Measurements from ENCODE around the gene HDAC4. TPM values are rescaled to one million over a fixed set of nuclear protein-coding genes. Genes with fewer than 3 reads are reported as not detected.

The HDAC4 gene
- total RNA-seq, 2 donors from 2014 or later = 49.8 to 71.7 TPM

DNA sequence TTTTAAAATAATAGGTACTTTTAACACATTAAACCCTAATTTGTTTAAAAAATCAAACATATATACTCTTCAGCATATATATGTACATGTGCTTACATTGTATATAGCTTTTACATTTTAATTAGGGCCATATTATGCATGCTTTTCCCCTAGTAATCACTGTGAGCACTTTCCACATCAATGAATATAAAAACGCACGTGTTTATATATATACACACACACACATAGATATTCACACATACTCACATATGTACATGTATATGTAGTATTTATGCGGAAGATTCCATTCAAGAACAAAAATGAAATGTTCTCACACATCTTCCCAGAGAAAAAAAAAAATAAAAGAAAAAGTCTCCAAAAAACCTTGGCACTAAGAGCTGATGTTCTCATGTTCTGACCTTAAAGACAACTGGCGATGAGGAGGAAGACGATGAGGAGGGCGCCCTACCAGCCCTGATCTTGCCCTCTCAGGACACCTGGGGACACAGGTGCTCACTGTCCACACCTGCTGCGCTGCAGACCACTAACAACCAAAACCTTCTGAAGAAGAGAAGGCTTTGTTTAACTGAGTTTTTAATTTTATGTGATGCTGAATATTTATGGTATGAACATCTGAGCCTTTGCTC lies 184.7 kb downstream of the HDAC4 start:
- Mint-ChIP-seq H3K4me3 (peak overlapping the region; percentile 84 to 95), H3K36me3 (ENCODE audit: insufficient read depth in 2 of 2) (peaks cover 2 to 8% of the 10 kb centered on the region in 2 donors), H3K4me1 (ENCODE audit: low read depth) (peaks cover 71% of the 10 kb centered on the region), H3K27me3 (ENCODE audit: low read depth) (no peaks in the 10 kb centered on the region), H3K27ac (peak overlapping the region; percentile 91), H3K9me3 (no peaks in the 10 kb centered on the region)
- DNase-seq (no peak), ATAC-seq (replicated peaks in 1 of 2) (no peak)

DNA sequence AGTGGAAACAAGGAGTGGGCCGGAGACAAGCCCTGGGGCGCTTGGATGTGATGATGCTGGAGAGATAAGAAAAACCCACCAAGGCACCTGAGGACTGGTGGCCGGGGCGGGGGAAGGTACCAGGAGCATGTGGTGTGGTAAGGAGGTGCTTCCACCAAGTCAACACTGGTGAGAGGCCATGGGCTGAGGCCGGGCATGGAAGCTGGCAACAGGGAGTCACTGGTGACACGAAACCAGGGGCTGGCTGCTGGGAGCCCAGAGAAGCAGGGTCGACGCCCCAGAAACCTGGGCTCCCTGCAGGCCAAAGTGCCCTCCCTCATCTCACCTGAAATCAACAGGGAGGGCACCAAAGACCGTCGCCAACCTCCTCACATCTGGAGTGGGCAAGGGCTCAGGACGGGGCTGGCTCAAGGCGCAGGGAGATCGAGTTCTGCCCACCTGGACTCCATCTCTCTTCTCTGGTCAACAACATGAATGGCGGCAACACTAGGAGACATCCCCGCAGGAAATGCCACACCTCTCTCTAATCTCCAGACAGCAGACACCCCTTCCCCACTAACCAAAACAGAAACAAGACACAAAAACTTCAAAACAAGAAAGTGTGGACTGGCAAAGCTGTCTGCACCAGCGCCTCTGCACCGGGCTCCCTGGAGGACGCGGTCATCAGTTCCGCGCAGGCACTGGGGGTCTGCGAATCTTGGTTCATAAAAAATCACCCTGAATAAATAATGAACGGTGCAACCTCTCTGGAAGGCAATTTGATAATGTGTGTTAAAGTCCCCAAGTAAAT lies 185.5 kb downstream of the HDAC4 start:
- Mint-ChIP-seq H3K27me3 (ENCODE audit: low read depth) (no peaks in the 10 kb centered on the region), H3K27ac (no peak overlapping the region), H3K9me3 (no peaks in the 10 kb centered on the region), H3K36me3 (ENCODE audit: insufficient read depth in 2 of 2) (peaks cover 2 to 8% of the 10 kb centered on the region in 2 donors), H3K4me3 (no peak overlapping the region), H3K4me1 (ENCODE audit: low read depth) (peaks cover 69% of the 10 kb centered on the region)
- DNase-seq (no peak), ATAC-seq (replicated peaks in 1 of 2) (no peak)

DNA sequence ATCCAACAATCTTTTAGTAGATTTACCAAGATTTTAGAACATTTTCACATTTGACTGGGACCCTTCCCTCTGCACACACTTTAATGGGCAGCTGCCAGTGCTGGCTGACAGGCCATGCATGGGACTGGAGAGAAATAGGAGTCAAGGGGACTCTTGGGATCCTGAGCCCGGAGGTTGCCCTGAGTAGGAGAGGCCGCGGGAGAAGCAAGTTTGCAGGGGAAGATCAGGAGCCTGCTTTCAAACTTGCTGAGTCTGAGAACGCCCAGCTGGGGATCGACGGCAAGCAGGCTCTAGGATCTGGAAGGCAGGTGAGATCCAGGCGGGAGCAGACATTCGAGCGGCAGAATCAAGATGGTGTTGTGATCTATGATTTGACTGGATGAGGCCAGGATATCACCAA lies 186.1 kb downstream of the HDAC4 start:
- Mint-ChIP-seq H3K4me3 (peak overlapping the region in 1 of 2 donors; percentile 10), H3K27ac (no peak overlapping the region), H3K4me1 (ENCODE audit: low read depth) (peaks cover 63% of the 10 kb centered on the region), H3K36me3 (ENCODE audit: insufficient read depth in 2 of 2) (peaks cover 2 to 6% of the 10 kb centered on the region in 2 donors), H3K9me3 (no peaks in the 10 kb centered on the region), H3K27me3 (ENCODE audit: low read depth) (no peaks in the 10 kb centered on the region)
- ATAC-seq (replicated peaks in 1 of 2) (no peak), DNase-seq (no peak)

DNA sequence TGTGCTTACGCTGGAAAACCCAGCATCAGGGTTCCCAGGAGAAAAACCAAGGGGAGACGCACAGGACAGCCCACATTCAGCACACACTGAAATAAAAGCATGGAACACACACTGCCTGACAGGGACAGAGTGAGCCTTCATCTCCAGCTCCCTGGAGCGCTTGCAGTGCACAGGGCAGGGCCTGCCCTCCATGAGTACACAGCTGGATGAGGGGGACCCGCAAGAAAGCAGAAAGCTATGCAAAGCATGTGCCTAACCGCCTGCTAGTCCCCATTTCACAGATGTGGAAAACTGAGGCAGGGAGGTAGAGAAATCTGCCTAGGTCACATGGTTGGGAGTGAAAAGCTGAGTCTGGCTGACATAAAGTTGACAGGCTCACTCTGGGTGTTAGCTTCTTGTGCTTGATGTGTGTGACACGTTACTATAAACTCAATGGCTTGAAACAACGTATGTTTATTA lies 187.1 kb downstream of the HDAC4 start:
- no peak for ATAC-seq (replicated peaks in 1 of 2)
- H3K27me3 Mint-ChIP-seq (ENCODE audit: low read depth) = no peaks in the 10 kb centered on the region
- H3K9me3 Mint-ChIP-seq = no peaks in the 10 kb centered on the region
- no peak overlapping the region for H3K4me3 Mint-ChIP-seq
- no peak overlapping the region for H3K27ac Mint-ChIP-seq
- peaks cover 62% of the 10 kb centered on the region for H3K4me1 Mint-ChIP-seq (ENCODE audit: low read depth)
- no peak for DNase-seq
- peaks cover 2 to 6% of the 10 kb centered on the region in 2 donors for H3K36me3 Mint-ChIP-seq (ENCODE audit: insufficient read depth in 2 of 2)

DNA sequence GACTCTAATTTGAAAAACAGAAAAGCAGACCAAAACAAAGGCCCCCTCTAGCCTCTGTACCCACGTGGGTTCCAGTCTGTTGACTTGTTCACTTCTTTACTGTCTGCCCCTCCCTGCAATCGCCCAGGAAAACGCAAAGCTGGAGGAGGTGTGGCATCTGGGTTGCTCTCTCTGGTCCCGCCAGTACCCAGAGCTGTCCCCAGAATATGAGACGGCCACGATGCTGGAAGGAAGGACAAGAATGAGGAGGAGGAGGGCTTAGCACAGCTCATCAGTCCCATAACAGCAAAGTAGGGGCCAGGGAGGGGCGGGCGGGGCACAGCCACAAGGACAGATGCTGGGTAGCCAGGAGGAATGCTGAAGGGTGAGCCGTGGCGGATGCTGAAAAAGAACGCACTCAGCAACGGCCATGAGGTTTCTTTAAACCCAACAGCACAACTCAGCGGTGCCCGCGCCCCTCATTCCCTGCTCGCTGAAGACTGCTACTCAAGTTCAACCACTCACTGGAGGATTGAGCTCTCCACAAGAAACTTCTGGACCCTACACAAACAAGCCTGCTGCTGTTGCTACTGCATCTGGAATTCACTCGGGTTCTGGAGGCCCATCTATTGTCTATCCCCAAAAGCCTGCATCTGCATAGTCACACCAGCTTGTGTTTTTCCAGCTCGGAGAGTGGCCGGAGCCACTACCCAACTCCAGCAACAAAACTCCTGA lies 187.7 kb downstream of the HDAC4 start:
- Mint-ChIP-seq H3K36me3 (ENCODE audit: insufficient read depth in 2 of 2) (peaks cover 2 to 5% of the 10 kb centered on the region in 2 donors), H3K27me3 (ENCODE audit: low read depth) (no peaks in the 10 kb centered on the region), H3K27ac (no peak overlapping the region)

DNA sequence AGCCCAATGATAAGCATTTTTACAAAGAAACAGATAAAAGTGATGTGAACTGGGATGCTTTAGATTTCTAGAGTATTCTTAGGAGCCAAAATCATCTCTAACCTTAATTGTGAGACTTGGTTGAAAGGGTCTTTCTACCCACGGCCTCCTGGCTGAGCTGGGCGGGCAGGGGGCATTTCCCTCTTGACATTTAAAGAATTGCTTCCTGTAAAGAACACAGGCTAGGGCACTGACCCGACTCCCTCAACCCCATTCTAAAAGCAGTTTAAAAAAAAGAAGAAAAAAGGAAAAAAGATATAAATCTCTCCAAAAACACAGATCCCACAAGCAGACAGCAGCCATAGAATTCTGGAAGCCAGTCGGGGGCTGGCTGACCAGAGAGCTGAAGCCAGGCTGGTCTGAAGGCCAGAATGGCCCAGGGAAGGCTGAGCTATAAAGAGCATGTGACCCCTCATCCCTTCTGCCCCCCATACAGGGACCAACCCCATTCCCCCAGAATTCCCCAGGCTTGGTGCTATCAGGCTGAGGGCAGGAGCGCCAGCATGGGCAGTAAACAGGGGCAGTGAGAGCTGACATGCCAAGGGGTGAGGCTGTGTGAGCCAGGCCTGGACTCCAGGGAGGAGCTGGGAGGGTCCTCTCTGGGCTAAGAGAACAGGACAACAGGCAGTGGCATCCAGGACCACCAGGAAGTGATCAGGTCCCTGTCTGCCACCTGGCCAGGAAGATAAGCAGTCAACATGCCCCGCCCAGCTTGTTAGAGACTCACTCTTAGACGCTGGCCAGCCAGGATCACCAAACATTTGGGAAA lies 188.5 kb downstream of the HDAC4 start:
- Mint-ChIP-seq H3K27me3 (ENCODE audit: low read depth) (no peaks in the 10 kb centered on the region), H3K27ac (no peak overlapping the region), H3K4me1 (ENCODE audit: low read depth) (peaks cover 53% of the 10 kb centered on the region), H3K36me3 (ENCODE audit: insufficient read depth in 2 of 2) (peaks cover under 1 to 2% of the 10 kb centered on the region in 2 donors), H3K9me3 (no peaks in the 10 kb centered on the region), H3K4me3 (no peak overlapping the region)
- no peak for ATAC-seq (replicated peaks in 1 of 2)
- DNase-seq = no peak

More for the DNA sequence above, 187.7 kb downstream of the HDAC4 start:
- ATAC-seq (replicated peaks in 1 of 2) (no peak), DNase-seq (no peak)
- no peak overlapping the region for H3K4me3 Mint-ChIP-seq
- H3K4me1 Mint-ChIP-seq (ENCODE audit: low read depth) = peaks cover 61% of the 10 kb centered on the region
- H3K9me3 Mint-ChIP-seq = no peaks in the 10 kb centered on the region

DNA sequence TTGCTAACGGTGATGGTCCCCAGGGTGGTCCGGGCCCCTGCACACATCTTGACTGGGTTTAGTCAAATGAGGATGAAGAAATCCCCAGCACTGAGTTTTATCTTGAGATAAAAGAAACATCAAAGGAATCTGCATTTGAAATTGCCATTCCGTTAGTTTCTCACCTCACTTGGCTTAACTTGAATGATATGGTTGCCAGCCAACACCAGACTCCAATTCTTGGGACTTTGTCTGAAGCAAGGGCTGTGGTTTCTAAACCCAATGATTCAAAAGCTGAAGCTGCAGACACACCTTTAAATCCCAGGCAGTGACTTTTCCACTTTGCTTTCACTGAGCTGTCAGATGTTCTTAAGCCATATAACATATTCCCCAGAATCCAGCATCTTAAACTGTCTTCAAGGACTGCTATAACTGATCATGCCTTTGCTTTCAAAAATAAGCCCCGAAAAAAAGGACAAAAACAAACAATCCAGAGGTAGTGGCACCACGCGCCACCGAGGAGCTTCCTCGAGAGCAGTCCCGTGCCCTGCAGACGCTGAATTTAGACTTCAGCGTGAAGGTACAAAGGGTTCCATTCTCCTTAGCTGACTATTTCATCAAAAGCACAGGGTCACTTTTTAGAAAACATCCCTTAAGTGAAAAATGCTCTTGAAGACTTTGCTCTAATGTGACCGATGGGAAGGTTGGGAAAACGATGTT lies 189.3 kb downstream of the HDAC4 start:
- Mint-ChIP-seq H3K27ac (no peak overlapping the region), H3K4me1 (ENCODE audit: low read depth) (peaks cover 49% of the 10 kb centered on the region), H3K4me3 (peak overlapping the region in 1 of 2 donors; percentile 12), H3K36me3 (ENCODE audit: insufficient read depth in 2 of 2) (peaks cover 0 to 2% of the 10 kb centered on the region in 2 donors), H3K27me3 (ENCODE audit: low read depth) (no peaks in the 10 kb centered on the region), H3K9me3 (no peaks in the 10 kb centered on the region)
- no peak for DNase-seq
- ATAC-seq (replicated peaks in 1 of 2) = peak in 1 of 2 donors; percentile 24

DNA sequence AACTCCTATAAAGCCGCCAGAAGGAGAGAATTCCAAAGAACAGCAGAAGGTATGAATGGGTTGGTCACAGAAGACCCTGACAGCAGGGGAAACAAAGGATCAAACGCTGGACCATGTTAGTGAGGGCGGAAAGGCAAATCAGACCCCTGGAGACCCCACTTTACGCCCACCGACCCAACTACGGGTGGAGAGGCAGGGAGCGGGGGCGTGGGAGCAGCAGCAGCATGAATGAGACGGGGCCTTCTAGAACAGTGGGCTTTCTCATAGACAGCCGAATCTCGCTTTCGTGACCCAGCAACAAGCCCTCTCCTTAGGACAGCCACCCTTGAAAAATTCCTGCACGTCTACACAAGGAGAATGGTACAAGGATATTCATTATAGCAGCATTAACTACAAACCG lies 191.0 kb downstream of the HDAC4 start:
- Mint-ChIP-seq H3K9me3 (no peaks in the 10 kb centered on the region), H3K36me3 (ENCODE audit: insufficient read depth in 2 of 2) (peaks cover 0 to 1% of the 10 kb centered on the region in 2 donors), H3K27me3 (ENCODE audit: low read depth) (no peaks in the 10 kb centered on the region), H3K4me1 (ENCODE audit: low read depth) (peaks cover 49% of the 10 kb centered on the region), H3K27ac (peak overlapping the region; percentile 58), H3K4me3 (no peak overlapping the region)
- ATAC-seq (replicated peaks in 1 of 2) (no peak), DNase-seq (no peak)

DNA sequence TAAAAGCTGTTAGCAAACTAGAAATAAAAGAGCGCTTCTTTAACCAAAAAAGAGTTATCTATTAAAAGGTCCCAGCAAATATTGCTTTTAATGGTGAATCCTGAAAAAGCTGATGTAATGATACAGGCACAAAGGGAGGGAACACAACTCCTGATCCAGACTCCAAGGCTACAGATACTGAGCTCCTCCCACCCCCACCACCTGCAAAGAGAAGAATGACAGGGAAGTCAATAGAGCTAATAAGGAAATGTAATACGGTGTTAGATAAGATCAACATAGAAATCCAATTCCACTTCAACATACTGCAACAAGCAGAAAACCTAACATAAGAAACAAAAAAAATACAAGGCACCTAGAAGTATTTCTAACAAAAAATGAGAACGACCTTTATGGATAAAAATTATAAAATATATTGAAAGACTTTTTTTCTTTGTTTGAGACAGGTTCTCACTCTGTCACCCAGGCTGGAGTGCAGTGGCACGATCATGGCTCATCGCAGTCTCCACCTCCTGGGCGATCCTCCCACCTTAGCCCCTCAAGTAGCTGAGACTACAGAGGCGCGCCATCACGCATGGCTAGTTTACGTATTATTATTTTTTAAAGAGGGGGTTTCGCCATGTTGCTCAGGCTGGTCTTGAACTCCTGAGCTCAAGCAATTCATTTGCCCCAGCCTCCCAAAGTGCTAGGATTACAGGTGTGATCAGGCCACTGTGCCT lies 192.2 kb downstream of the HDAC4 start:
- ATAC-seq (replicated peaks in 1 of 2) = no peak
- Mint-ChIP-seq H3K36me3 (ENCODE audit: insufficient read depth in 2 of 2) (peaks cover 0 to 1% of the 10 kb centered on the region in 2 donors), H3K27ac (no peak overlapping the region), H3K4me3 (no peak overlapping the region), H3K9me3 (no peaks in the 10 kb centered on the region), H3K27me3 (ENCODE audit: low read depth) (no peaks in the 10 kb centered on the region), H3K4me1 (ENCODE audit: low read depth) (peaks cover 41% of the 10 kb centered on the region)
- DNase-seq = no peak

DNA sequence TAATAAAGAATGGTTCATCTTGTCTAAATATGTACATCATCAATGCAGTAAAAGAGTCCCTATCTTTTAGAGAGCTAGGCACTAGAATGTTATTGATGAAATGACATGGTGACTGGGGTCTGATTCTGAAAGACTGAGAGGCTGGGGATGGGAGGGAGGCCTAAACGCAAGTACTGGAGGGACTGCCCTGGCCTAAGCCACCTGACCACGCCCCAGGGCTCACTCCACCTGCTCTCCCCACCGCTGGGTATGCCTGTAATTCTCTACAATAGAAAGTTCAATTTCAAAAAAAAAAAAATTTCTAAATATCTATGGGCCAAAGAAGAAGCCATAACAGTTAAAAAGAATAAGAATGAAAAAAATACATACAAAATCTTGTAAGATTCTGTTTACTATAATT lies 194.0 kb downstream of the HDAC4 start:
- H3K27ac Mint-ChIP-seq = no peak overlapping the region
- peaks cover 39% of the 10 kb centered on the region for H3K4me1 Mint-ChIP-seq (ENCODE audit: low read depth)
- H3K9me3 Mint-ChIP-seq = no peaks in the 10 kb centered on the region
- ATAC-seq (replicated peaks in 1 of 2) = no peak
- H3K4me3 Mint-ChIP-seq = no peak overlapping the region
- peaks cover 0 to 1% of the 10 kb centered on the region in 2 donors for H3K36me3 Mint-ChIP-seq (ENCODE audit: insufficient read depth in 2 of 2)
- DNase-seq = no peak
- H3K27me3 Mint-ChIP-seq (ENCODE audit: low read depth) = no peaks in the 10 kb centered on the region

DNA sequence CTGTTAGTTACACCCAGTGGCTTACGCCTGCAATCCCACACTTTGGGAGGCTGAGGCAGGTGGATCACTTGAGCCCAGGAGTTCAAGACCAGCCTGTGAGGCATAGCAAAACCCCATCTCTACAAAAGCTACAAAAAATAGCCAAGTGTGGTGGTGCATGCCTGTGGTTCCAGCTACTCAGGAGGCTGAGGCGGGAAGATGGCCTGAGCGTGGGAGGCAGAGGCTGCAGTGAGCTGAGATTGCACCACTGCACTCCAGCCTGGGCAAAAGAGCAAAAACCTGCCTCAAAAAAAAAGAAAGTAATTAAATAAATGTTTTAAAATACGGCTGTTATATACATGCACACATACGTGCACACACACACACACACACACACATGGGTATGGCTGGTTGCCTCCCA lies 194.8 kb downstream of the HDAC4 start:
- peaks cover 0 to 1% of the 10 kb centered on the region in 2 donors for H3K36me3 Mint-ChIP-seq (ENCODE audit: insufficient read depth in 2 of 2)
- ATAC-seq (replicated peaks in 1 of 2) (no peak), DNase-seq (no peak)
- no peaks in the 10 kb centered on the region for H3K27me3 Mint-ChIP-seq (ENCODE audit: low read depth)
- H3K4me3 Mint-ChIP-seq = no peak overlapping the region
- H3K9me3 Mint-ChIP-seq = no peaks in the 10 kb centered on the region
- H3K27ac Mint-ChIP-seq = no peak overlapping the region
- H3K4me1 Mint-ChIP-seq (ENCODE audit: low read depth) = peaks cover 32% of the 10 kb centered on the region

Data from activated T-cell treated with anti-CD3 and anti-CD28 coated beads, Interleukin-2, amount 50 U/mL, for 72 hours (primary cell).